T-helper 22 cell (primary cell): ENCODE measurements around the gene HSD11B2.

Experiments
- DNase-seq: peaks from one replicate; pipeline ENCODE4 v3.0.0-alpha.2; 2020; ENCODE audit warnings: low read depth

HSD11B2 gene

DNA sequence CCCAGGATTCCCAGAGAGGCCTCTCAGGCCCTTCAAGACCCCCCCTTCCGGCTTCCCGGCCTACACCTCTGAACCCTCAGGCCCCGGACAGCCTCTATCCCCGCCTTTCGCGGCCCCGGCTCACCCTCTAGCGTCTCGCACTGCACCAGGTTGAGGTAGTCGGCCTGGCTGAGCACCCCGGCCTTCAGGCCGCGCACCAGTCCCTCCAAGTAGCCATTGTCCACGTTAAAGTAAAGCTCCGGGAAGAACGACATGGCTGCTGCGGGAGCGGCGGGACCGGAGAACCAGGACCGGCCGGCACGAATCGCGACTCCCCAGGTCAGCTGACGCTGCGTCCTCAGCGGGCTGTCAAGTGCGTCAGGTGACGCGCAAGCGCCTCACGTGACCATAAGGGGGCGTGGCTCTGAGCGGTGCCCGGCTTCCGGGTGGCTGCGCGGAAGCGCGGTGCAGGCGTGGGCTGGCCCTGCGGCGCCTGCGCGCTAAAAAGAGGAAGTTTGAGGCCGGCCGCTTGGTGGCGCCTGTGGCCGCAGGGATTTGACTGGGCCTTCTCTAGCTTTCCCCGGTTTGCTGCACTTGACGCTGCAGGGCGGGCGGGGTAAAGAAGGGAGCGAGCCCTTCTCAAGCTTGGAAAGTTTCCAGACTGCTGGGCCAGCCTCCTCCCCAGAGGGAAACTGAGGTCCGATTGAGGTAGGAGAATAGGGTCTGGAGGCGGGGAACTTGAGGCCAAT lies 50.1 kb downstream of the HSD11B2 start, which contains the start of gene ATP6V0D1:
TSS of gene ATP6V0D1 (minus strand) at position 325 of the 728 bp plus-strand sequence. CDS start at position 254, 71 bp downstream.
- DNase-seq, result peak; percentile 96

- peak; percentile 11 for DNase-seq
Measured at GRCh38 chr16:67481561-67482232, 50.8 kb downstream of the HSD11B2 start.

GRCh38 chr16:67482233-67482924 lies 51.5 kb downstream of the HSD11B2 start:
- DNase-seq, result no peak

DNA sequence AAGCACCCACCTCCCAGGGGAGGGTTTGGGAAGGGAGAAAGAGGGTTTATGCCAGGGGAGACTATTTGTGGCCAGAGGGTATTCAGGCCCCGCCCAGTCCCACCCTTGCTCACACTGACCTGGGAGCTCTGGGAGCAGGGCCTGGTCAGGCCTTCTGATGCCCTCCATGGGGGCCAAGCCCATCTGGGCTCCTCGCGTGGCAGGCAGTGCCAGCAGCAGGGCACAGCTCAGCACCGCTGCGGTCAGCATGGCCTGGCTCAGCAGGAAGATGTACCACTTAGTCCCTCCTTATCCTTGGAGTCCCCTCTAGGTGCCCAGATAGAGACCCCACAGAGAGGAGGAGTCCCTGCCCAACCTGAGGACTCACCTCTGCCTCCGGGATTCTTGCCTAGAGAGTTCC lies 52.2 kb downstream of the HSD11B2 start, which contains the start of gene AGRP:
TSS of gene AGRP (minus strand) at position 398 of the 400 bp plus-strand sequence. CDS start at position 249, 149 bp downstream.
- no peak for DNase-seq

DNA sequence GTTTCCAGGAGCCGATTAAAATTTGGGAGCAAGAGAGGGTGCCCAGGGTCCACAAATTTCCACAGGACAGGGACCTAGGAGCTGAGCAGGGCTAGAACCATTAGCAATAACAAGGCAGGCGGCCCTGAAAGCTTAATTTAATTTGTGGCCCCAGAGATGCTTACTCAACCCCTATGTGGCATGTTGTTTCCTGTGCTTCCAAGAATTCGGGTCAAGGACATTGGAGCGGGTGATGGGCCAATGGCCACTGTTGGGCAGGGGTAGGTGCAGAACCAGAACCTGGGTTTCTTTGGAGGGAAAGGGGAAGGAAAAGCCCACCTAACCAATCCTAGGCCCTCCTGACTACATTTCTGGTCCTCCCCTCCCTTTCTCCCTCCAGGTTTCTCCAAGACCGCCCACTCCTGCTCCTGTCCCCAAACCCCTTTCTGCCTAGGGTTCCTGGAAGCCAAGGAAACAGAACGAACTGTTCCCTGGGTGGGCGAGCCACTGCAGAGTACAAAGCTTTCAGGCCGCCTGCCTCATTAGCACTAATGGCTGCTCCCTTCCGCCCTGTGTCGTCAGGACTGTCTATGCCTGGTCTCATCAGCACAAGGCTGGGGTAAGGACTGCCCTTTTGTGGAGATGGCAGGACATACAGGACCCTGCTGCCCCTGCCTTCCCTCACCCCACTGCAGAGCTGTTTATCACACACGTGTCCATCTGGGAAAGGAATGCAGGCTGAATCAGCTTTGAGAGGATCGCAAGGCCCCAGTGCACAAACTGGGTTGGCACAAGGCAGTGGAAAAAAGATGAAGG lies 53.0 kb downstream of the HSD11B2 start:
- DNase-seq, result no peak

DNA sequence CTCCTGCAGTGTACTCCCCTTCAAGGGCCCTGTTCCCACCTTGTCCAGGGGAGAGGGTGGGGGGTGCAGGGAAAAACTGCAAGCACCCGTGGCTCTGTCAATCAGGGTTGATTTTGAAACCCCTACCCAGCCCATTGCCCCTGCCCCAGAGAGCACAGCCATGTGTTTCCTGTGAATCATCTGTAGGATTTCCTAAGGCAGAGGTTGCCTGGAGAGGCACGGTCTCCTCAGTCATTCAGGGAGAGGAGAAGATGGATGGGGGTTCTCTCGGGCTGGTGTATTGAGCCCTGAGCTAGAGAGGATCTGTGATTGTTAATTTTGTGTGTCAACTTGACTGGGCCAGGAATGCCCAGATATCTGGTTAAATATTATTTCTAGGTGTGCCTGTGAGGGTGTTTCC lies 55.9 kb downstream of the HSD11B2 start:
- no peak for DNase-seq
